CD4-positive, alpha-beta T cell treated with Interleukin-2 at 100 ng/mL for 4 hours (primary cell): Measurements from ENCODE around the gene TEKT1.

Experiments used
- DNase-seq: peaks from one replicate; pipeline ENCODE4 v3.0.0-alpha.2; 2020; ENCODE audit warnings: low spot score

TEKT1 gene

DNA sequence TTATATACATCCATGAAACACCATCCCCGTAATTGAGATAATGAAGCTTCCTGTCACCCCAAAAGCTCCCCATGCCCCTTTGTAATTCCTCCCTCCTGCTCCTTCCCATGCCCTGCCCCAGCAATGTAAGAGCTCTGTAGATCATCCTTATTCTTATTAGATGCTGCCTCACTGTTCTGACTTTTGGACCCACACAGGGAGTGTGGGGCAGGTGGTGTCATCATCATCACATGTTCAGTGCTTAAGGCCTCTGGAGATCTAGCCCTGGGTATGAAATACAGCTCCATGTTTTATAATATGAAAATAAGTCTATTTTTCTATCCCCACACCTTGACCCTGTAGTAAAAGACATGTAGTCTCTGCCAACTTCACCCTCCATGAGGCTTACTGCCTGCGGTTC, 73.8 kb downstream of the TEKT1 start:
- no peak for DNase-seq

DNA sequence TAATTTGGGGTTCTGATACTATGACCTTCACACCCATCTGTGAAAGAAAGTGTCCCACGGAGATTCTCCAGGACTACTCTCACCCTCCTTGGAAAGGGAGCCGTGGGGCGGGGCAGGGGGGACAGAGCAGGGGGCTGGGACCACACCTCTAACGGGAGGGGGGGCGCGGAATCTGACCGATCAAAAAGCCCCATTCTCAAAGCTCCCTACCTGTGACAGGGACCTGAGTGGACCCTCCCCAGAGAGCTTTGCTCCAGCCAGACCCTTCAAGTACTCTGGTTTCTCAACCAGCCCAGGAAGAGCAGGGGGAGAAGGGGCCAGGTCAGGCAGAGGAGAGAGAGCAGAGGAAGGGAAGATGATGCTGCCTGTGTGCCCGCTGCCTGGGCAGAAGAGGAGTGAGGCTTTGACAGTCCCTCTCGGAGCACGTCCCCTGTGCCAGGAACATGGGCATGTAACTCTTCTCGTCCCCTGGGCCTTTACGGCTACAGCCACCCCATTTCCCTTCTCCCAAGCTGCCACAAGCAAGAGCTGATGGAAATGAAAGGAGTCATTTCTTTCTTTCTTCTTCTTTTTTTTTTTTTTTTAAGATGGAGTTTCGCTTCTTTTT, 75.0 kb downstream of the TEKT1 start:
- DNase-seq: no peak

DNA sequence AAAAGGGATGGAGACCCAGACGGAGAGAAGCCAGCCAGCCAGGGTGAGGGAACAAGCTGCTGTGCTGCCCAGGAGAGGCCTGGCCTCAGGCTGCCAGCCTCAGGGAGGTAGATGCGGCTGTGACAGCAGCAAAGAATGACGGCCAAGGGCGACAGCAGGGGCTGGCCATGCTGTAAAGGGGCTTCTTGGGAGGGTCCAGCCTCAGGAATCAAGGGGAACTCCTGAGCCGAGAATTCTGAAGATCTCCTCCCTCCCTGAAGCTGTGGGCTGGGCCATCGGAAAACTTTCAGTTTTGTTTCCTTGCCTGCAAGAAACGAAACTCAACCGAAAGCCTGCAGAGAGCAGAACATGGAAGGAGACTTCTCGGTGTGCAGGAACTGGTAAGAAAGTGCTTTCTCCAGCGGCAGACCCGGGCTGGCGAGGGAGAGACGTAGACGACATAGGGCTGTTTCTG, 75.8 kb downstream of the TEKT1 start, which contains the start of gene XAF1:
TSS of gene XAF1 (plus strand) at position 316 of the 454 bp plus-strand sequence. CDS start at position 349, 33 bp downstream.
- DNase-seq: peak; percentile 65

GRCh38 chr17:6755281-6755680, 76.2 kb downstream of the TEKT1 start:
- no peak for DNase-seq

DNA sequence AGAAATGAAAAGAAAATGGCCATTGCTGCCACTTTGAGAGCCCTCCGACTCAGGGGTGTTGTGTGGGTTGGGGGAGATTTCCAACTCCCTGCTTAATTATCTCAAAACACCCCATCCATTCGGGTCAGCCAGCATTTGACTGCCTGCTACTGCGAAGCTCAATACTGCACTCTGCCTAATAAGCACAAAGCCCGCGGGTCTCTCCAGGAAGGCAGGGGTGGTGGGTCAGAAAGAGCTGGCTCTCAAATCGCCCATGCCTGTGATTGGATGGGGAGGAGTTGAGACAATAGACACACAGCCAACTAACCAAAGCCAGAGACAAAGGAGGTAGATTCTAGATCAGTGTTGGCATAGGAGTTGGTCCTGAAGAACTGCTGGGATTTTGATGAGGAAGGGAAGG, 78.0 kb downstream of the TEKT1 start:
- no peak for DNase-seq

DNA sequence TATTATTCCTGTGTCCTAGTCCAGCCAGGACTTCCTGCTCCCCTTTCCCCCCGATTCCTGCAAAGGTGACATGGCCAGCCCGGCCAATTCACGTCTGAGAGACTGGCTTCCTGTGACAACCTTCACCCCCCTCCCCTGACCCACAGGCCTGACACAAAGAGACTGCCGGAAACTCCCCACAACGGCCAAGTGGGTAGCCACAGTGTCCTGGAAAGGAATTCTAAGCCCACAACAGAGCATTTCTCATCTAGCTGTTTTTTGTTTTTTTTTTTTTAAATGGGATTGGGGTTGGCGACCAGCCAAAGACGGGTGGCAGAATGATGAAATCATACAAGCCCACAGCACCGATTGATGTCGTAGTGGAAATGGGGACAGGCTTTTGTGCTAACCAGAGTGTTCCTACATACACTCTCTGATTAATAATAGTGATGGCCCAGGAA, 78.5 kb downstream of the TEKT1 start:
- peak; percentile 60 for DNase-seq

DNA sequence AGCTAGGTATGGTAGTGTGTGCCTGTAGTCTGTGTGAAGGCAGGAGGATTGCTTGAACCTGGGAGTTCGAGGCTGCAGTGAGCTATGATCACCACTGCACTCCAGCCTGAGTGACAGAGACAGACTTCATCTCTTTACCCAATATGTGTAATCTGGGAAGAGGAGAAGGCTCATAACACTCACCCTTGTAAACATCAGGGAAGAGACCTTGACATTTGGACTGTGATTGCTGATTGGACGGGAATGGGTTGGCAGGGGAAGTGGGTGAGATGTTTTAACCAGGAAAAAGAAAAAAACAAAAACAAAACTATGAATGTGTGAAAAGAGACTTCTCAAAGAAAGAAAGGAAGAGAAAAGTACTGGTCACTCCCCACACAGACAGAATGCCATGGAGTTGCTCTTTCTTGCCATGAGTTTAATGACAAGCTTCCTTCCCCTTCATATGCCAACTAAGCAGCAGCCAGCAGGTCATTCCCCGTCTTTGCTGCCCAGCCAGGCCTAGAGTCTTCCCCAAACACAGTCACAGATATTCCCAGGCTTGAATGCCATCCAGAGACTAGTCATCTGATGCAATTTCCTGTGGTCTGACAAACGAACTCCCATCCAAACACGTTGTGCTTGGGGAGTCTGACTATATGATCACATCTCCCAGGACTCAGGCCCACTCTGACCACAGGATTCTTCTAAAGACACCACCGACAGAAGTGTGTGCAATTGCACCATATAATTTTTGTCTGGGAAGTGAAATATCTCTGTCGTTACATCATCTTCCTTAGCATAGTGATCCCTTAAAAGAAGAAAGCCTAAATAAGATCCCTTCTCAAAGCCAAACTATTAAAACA, 79.2 kb downstream of the TEKT1 start:
- no peak for DNase-seq

GRCh38 chr17:6749519-6749918, 82.0 kb downstream of the TEKT1 start:
- DNase-seq: peak; percentile 31

- DNase-seq: no peak
These were observed 82.9 kb downstream of the TEKT1 start for GRCh38 chr17:6748617-6749016.
